Fibroblast of skin of scalp (primary cell): ENCODE data around the gene NAT16.
A peak's percentile ranks its signal among the peaks of the same experiment; 100 is the strongest.
"Not testable (repeated sequence)": the region's sequence is repeated elsewhere in the genome, so short reads cannot be mapped to it uniquely, and the experiment has no call there.

Experiments used
- DNase-seq: peaks from one replicate; pipeline ENCODE4 v3.0.0-alpha.2; 2013

Gene NAT16

GRCh38 chr7:101156866-101157589 lies 23.1 kb downstream of the NAT16 start:
- DNase-seq = no peak

DNA sequence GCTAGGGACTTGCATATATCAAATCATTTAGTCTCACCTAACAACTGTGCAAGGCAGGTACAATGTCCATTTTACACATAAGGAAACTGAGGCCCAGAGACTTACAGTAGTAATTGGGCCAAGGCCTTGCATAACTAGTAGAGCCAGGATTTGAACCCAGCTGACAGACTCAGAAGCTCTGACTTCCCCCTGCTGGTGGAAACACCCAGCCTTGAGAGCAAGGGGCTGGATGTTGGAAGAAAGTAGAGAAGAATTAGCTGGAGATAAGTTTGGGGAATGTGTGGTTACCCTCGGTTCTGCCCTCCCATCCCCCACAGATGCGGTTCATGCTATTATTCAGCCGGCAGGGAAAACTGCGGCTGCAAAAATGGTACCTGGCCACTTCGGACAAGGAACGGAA lies 23.8 kb downstream of the NAT16 start:
- no peak for DNase-seq

GRCh38 chr7:101155303-101155702 lies 24.8 kb downstream of the NAT16 start:
- DNase-seq = no peak

DNA sequence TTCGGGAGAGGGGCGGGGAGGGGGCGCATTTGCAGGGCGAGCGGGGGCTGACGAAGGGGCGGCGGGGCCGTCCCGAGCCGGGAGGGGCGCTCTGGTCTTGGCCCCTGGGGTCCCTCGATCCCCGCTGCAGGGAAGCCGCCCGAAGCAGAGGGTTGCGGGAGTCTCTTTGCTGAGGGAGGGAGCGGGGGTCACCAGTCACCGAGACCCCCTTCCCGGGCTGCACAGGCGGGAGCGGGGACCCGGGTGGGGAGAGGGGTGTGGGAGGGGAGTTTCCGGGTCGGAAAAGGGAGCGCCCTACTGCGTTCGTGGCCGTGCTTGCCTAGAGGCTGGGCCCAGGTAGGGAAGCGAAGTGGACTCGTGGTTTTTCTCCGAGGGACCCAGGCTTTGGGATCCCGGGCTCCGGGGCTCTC lies 25.4 kb downstream of the NAT16 start:
- no peak for DNase-seq

DNA sequence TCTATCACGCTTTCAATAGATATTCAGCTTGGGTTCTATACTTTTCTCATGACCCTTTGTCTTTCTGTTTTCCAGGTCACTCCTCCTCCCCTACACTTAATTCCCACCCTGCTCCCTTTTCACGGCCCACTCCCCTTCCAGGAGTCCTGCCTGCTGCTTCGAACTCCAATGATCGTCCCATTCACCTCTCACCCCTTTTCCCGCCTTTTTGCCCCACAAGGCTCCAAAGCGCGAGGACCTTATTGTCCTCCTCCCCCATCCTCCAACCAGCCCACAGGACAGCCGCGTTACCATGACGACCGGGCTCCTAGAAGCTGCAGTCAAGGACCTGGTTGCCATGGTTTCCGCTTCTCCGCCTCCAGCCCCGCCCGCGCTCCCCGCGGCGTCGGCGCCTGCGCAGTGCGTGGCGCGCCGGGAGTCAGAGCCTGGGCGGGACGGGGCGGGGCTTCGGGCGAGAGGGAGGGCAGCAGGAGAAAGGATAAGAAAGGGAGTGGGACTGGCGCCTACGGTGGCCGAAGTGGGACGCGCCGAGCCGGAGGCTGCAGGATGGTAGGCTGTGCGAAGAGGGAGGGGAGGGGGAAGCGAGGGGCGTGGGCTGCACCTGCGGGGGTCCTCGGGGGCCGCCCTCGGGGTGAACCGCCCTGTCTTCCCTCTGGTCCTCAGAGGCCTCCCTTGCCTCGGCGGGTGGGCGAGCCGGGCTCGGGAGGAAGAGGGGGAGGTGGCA lies 26.0 kb downstream of the NAT16 start, which contains the start of gene AP1S1:
Gene AP1S1, plus strand, starts transcription at position 508 of the 724 bp plus-strand sequence. Its CDS starts 39 bp downstream, at position 547.
- peak; percentile 95 for DNase-seq

DNA sequence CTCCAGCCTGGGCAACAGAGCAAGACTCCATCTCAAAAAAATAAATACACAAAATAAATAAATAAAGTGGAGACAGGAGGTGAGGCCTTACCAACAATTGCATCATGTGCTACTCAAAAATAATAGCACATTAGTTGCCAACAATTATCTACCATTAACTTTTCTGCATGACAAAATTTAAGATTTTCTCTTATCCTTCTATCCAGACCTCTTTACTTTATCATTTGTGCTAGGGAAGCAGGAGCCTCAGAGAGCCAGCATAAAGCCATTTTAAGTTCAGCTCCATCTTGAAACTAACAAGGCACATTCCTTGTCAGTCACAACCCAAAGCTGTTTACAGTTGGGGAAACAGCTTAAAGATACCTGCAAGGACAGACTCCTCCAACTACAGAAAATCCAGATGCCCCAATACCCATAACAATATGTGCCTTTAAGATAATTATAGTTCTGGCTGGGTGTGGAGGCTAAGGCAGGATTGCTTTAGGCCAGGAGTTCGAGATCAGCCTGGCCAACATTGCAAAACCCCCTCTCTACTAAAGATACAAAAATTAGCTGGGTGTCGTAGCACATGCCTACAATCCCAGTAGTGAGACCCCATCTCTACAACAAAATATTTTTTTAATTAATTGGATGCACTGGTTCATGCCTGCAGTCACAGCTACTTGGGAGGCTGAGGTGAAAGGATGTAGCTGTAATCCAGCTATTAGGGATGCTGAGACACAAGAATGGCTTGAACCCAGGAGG lies 28.0 kb downstream of the NAT16 start:
- DNase-seq = no peak

- no peak for DNase-seq
These were observed 39.2 kb downstream of the NAT16 start for GRCh38 chr7:101140746-101141382.

DNA sequence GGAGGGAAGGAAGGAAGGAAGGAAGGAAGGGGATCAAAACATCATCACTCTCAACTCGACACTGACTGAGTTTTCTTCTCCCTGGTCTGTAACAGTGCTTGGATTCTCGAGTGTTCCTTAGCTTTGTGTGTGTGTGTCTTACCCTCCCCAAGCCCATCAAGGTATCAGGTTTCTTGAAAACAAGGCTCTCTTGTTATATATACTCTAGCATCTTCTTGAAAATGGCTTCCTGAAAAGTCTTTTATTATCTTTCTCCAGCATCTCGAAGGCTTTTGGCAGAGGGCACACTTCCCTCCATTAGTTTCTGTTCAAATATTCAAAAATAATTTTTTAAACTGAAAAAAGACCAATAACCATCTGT lies 39.8 kb downstream of the NAT16 start:
- DNase-seq = peak; percentile 47

DNA sequence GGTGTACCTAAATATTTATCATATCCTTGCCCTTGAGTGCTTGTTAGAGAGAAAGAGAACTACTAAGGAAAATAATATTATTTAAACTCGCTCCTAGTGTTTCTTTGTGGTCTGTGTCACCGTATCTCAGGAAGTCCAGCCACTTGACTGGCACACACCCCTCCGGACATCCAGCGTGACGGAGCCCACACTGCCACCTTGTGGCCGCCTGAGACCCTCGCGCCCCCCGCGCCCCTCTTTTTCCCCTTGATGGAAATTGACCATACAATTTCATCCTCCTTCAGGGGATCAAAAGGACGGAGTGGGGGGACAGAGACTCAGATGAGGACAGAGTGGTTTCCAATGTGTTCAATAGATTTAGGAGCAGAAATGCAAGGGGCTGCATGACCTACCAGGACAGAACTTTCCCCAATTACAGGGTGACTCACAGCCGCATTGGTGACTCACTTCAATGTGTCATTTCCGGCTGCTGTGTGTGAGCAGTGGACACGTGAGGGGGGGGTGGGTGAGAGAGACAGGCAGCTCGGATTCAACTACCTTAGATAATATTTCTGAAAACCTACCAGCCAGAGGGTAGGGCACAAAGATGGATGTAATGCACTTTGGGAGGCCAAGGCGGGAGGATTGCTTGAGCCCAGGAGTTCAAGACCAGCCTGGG lies 41.8 kb downstream of the NAT16 start:
- peak; percentile 97 for DNase-seq

GRCh38 chr7:101137651-101138212 lies 42.4 kb downstream of the NAT16 start:
- DNase-seq = no peak

- peak; percentile 63 for DNase-seq
These were observed 45.6 kb downstream of the NAT16 start for GRCh38 chr7:101134399-101134980.

DNA sequence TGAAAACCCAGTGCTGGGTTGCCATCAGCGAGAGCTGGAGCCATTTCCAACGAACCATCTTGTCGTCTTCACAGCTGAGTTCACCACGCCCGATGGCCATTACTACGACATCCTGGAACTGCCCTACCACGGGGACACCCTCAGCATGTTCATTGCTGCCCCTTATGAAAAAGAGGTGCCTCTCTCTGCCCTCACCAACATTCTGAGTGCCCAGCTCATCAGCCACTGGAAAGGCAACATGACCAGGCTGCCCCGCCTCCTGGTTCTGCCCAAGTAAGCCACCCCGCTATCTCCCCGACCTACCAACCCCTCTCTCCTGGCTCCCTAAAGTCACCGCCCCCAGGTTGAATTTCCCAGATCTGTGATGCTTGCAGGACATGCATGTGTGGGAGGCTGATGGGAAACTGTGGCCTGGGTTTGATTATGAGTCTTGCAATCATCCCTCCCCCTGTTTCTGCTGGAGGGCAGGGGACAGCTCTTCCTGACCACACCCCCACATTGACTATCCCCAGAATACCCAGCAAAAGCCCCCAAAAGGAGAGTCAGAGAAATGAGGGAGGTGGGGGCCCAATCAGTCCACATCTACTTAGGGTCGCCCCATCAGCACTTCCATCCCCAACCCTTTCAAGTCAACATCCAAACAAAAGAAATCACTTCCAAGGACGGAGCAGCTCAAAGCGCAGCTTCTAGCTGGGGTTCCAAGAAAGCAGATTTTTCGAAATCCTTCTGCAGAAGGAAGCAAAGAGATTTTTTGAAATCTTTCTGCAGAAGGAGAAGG lies 46.3 kb downstream of the NAT16 start:
- peak; percentile 63 for DNase-seq

DNA sequence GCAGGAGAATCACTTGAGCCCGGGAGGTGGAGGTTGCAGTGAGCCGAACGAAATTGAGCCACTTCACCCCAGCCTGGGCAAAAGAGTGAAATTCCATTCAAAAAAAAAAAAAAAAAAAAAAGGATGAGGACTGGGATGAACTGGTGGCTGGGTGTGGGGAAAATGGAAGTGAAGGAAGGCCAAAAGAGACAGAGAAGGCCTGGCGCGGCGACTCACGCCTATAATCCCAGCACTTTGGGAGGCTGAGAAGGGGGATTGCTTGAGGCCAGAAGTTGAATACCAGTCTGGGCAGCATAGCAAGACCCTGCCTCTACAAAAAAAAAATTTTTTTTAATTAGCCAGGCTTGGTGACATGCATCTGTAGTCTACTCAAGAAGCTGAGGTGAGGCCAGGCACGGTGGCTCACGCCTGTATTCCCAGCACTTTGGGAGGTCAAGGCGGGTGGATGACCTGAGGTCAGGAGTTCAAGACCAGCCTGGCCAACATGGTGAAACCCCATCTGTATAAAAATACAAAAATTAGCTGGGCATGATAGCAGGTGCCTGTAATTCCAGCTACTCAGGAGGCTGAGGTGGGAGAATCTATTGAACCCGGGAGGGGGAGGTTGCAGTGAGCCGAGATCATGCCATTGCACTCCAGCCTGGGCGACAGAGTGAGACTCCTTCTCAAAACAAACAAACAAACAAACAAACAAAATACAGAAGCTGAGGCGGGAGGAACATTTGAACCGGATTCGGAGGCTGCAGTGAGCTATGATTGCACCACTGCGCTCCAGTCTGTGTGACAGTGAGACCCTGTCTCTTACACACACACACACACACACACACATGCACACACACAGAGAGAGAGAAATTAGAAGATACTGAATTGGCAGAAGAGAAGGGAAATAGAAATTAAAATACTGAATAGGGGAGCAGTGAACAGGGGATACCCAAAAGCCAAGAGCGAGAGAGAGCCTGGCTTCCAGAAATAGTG lies 47.2 kb downstream of the NAT16 start:
- not testable (repeated sequence) for DNase-seq

DNA sequence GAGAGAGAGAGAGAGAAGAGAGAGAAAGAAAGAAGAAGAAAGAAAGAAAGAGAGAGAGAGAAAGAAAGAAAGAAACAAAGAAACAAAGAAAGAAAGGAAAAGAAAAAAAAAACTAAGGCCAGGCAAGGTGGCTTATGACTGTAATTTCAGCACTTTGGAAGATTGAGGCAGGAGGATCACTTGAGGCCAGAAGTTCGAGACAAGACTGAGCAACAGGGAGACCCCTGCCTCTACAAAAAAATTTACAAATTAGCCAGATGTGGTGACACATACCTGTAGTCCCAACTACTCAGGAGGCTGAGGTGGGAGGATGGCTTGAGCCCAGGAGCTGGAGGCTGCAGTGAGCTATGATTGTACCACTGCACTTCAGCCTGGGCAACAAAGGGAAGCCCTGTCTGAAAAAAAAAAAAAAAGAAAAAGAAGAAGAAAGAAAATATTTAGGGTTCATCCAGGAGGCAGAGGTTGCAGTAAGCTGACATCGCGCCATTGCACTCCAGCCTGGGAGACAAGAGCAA lies 50.4 kb downstream of the NAT16 start:
- DNase-seq = no peak

- no peak for DNase-seq
These were observed 51.9 kb downstream of the NAT16 start for GRCh38 chr7:101128040-101128834.

DNA sequence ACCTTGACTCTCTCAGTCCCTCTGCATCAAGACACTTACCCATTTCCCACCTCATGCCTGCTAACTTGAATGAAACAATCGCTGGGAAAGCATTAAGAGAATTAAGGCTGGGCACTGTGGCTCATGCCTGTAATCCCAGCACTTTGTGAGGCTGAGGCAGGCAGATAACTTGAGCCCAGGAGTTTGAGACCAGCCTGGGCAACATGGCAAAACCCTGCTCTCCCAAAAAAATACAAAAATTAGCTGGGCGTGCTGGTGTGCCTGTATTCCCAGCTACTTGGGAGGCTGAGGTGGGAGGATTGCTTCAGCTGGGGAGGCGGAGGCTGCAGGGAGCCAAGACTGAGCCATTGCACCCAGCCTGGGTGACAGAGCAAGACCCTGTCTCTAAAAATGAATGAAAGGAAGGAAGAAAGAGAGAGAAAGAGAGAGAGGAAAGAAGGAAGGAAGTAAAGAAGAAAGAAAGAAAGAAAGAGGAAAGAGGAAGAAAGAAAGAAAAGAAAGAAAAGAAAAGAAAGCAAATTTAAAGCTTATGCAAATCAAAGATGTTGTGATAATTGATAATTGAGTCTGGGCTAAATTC lies 52.5 kb downstream of the NAT16 start:
- no peak for DNase-seq

DNA sequence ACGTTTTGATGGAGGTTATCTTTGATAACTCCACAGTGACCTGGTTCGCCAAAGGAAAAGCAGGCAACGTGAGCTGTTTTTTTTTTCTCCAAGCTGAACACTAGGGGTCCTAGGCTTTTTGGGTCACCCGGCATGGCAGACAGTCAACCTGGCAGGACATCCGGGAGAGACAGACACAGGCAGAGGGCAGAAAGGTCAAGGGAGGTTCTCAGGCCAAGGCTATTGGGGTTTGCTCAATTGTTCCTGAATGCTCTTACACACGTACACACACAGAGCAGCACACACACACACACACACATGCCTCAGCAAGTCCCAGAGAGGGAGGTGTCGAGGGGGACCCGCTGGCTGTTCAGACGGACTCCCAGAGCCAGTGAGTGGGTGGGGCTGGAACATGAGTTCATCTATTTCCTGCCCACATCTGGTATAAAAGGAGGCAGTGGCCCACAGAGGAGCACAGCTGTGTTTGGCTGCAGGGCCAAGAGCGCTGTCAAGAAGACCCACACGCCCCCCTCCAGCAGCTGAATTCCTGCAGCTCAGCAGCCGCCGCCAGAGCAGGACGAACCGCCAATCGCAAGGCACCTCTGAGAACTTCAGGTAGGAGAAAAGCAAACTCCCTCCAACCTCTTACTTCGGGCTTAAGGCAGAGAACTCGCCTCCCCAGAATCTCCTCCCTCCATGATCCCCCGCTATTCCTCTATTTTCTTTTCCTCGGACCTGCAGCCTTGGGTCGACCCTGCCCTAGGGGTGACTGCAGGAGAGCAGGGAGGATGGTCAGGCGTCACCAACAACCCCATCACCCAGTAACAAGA lies 53.2 kb downstream of the NAT16 start, which contains the start of gene SERPINE1:
Gene SERPINE1, plus strand, starts transcription at position 454 of the 809 bp plus-strand sequence. CDS start 1,290 bp downstream, outside the sequence.
- peak; percentile 100 for DNase-seq
